BLaER1 treated with 17β-estradiol and CSF1 and Interleukin-3, amounts not matched to agents 10 nM and 100 nM (cell line): ENCODE data around the gene REV3L.

ENCODE experiments used
- H3K27ac ChIP-seq, 11 experiments: shearing (Covaris generic); formaldehyde crosslinking; 2 replicates each; pipeline ENCODE4 v1.8.1; 2022
- H3K27me3 ChIP-seq, 11 experiments: shearing (Covaris generic); formaldehyde crosslinking; 2 replicates each; pipeline ENCODE4 v1.8.1; 2022
- H3K36me3 ChIP-seq, 11 experiments: shearing (Covaris generic); formaldehyde crosslinking; 2 replicates each; pipeline ENCODE4 v1.8.1; 2022
- H3K4me1 ChIP-seq, 10 experiments: shearing (Covaris generic); formaldehyde crosslinking; 2 replicates each; pipeline ENCODE4 v1.8.1; 2022
- H3K4me2 ChIP-seq, 11 experiments: shearing (Covaris generic); formaldehyde crosslinking; 2 replicates each; pipeline ENCODE4 v1.8.1; 2022
- H3K4me3 ChIP-seq, 10 experiments: shearing (Covaris generic); formaldehyde crosslinking; 2 replicates each; pipeline ENCODE4 v1.8.1; 2022
- H3K9ac ChIP-seq, 11 experiments: shearing (Covaris generic); formaldehyde crosslinking; 2 replicates each; pipeline ENCODE4 v1.8.1; 2022
- H3K9me3 ChIP-seq, 11 experiments: shearing (Covaris generic); formaldehyde crosslinking; replicated peaks in 1 of 11; 2 replicates each; pipeline ENCODE4 v1.8.1; 2022
- H4K20me1 ChIP-seq, 11 experiments: shearing (Covaris generic); formaldehyde crosslinking; 2 replicates each; pipeline ENCODE4 v1.8.1; 2022
- Cebpa-rat ChIP-seq, 11 experiments: shearing (Covaris generic); IDR thresholded peaks; 2 replicates each; pipeline ENCODE4 v1.8.1; 2022

The REV3L gene

GRCh38 chr6:111388681-111389080, 94.3 kb downstream of the REV3L start:
- no peaks in the 10 kb centered on the region for H3K4me1 ChIP-seq
- H3K27me3 ChIP-seq, result no peaks in the 10 kb centered on the region
- no peaks in the 10 kb centered on the region for H4K20me1 ChIP-seq
- TF ChIP-seq Cebpa-rat (IDR thresholded peaks at IDR 0.05), result no peak
- H3K9me3 ChIP-seq, result peaks cover 0 to 8% (median 0%) of the 10 kb centered on the region in 11 experiments; a peak in 4 of 22 replicates
- H3K27ac ChIP-seq, result no peak overlapping the region
- no peak overlapping the region for H3K9ac ChIP-seq
- H3K4me2 ChIP-seq, result no peak overlapping the region
- peaks cover 67 to 95% (median 79%) of the 10 kb centered on the region in 11 experiments for H3K36me3 ChIP-seq
- H3K4me3 ChIP-seq, result no peak overlapping the region

- peaks cover 0 to 10% (median 0%) of the 10 kb centered on the region in 11 experiments; a peak in 4 of 22 replicates for H3K9me3 ChIP-seq
- H3K4me3 ChIP-seq, result no peak overlapping the region
- H4K20me1 ChIP-seq, result no peaks in the 10 kb centered on the region
- H3K27me3 ChIP-seq, result no peaks in the 10 kb centered on the region
- no peak overlapping the region for H3K27ac ChIP-seq
- TF ChIP-seq Cebpa-rat (IDR thresholded peaks at IDR 0.05), result no peak
- H3K4me2 ChIP-seq, result no peak overlapping the region
- H3K36me3 ChIP-seq, result peaks cover 65 to 94% (median 80%) of the 10 kb centered on the region in 11 experiments
- peaks cover 0 to 20% (median 6%) of the 10 kb centered on the region in 10 experiments; a peak in 12 of 20 replicates for H3K4me1 ChIP-seq
- H3K9ac ChIP-seq, result no peak overlapping the region
Observed at GRCh38 chr6:111382476-111383294, 100.3 kb downstream of the REV3L start.

GRCh38 chr6:111381728-111382127, 101.3 kb downstream of the REV3L start:
- H3K4me3 ChIP-seq, result no peak overlapping the region
- H3K27me3 ChIP-seq, result no peaks in the 10 kb centered on the region
- H3K4me2 ChIP-seq, result no peak overlapping the region
- H3K4me1 ChIP-seq, result peaks cover 0 to 20% (median 6%) of the 10 kb centered on the region in 10 experiments; a peak in 12 of 20 replicates
- peaks cover 0 to 10% (median 0%) of the 10 kb centered on the region in 11 experiments; a peak in 4 of 22 replicates for H3K9me3 ChIP-seq
- no peaks in the 10 kb centered on the region for H4K20me1 ChIP-seq
- peaks cover 61 to 94% (median 78%) of the 10 kb centered on the region in 11 experiments for H3K36me3 ChIP-seq
- no peak for TF ChIP-seq Cebpa-rat (IDR thresholded peaks at IDR 0.05)
- no peak overlapping the region for H3K9ac ChIP-seq
- H3K27ac ChIP-seq, result no peak overlapping the region

- no peak overlapping the region for H3K9ac ChIP-seq
- peaks cover 60 to 94% (median 78%) of the 10 kb centered on the region in 11 experiments for H3K36me3 ChIP-seq
- peaks cover 0 to 10% (median 0%) of the 10 kb centered on the region in 11 experiments; a peak in 4 of 22 replicates for H3K9me3 ChIP-seq
- H3K27me3 ChIP-seq, result no peaks in the 10 kb centered on the region
- no peak overlapping the region for H3K4me2 ChIP-seq
- peaks cover 0 to 20% (median 6%) of the 10 kb centered on the region in 10 experiments; a peak in 12 of 20 replicates for H3K4me1 ChIP-seq
- no peaks in the 10 kb centered on the region for H4K20me1 ChIP-seq
- TF ChIP-seq Cebpa-rat (IDR thresholded peaks at IDR 0.05), result no peak
- H3K4me3 ChIP-seq, result no peak overlapping the region
- no peak overlapping the region for H3K27ac ChIP-seq
Observed at GRCh38 chr6:111381123-111381522, 101.9 kb downstream of the REV3L start.

- TF ChIP-seq Cebpa-rat (IDR thresholded peaks at IDR 0.05), result no peak
- Histone ChIP-seq H3K4me2 (peak overlapping the region in 2 of 11 experiments; percentile 34 to 52; a peak in 4 of 22 replicates), H3K27ac (no peak overlapping the region), H3K4me3 (no peak overlapping the region), H3K9ac (no peak overlapping the region), H4K20me1 (no peaks in the 10 kb centered on the region), H3K36me3 (peaks cover 68 to 94% (median 83%) of the 10 kb centered on the region in 11 experiments), H3K9me3 (peaks cover 0 to 10% (median 0%) of the 10 kb centered on the region in 11 experiments; a peak in 4 of 22 replicates), H3K4me1 (peaks cover 0 to 20% (median 6%) of the 10 kb centered on the region in 10 experiments; a peak in 12 of 20 replicates), H3K27me3 (no peaks in the 10 kb centered on the region)
Observed at GRCh38 chr6:111379831-111380230, 103.2 kb downstream of the REV3L start.

- Histone ChIP-seq H3K9me3 (peaks cover 0 to 9% (median 0%) of the 10 kb centered on the region in 11 experiments; a peak in 3 of 22 replicates), H3K4me2 (peak overlapping the region in 6 of 11 experiments; percentile 21 to 52 (median 30); a peak in 10 of 22 replicates), H3K4me3 (no peak overlapping the region), H4K20me1 (no peaks in the 10 kb centered on the region), H3K9ac (no peak overlapping the region), H3K27me3 (no peaks in the 10 kb centered on the region), H3K36me3 (peaks cover 68 to 94% (median 83%) of the 10 kb centered on the region in 11 experiments), H3K4me1 (peaks cover 0 to 20% (median 6%) of the 10 kb centered on the region in 10 experiments; a peak in 12 of 20 replicates), H3K27ac (no peak overlapping the region)
- no peak for TF ChIP-seq Cebpa-rat (IDR thresholded peaks at IDR 0.05)
Observed at GRCh38 chr6:111379302-111379701, 103.7 kb downstream of the REV3L start.

GRCh38 chr6:111377558-111378120, 105.4 kb downstream of the REV3L start:
- Histone ChIP-seq H3K4me1 (peaks cover 0 to 20% (median 6%) of the 10 kb centered on the region in 10 experiments; a peak in 12 of 20 replicates), H3K36me3 (peaks cover 68 to 94% (median 83%) of the 10 kb centered on the region in 11 experiments)
- no peak for TF ChIP-seq Cebpa-rat (IDR thresholded peaks at IDR 0.05)

GRCh38 chr6:111367393-111368088, 115.5 kb downstream of the REV3L start:
- Histone ChIP-seq H3K4me2 (no peak overlapping the region), H3K27ac (no peak overlapping the region), H3K36me3 (peaks cover 30 to 77% (median 40%) of the 10 kb centered on the region in 11 experiments), H3K4me3 (no peak overlapping the region), H3K9ac (no peak overlapping the region), H4K20me1 (no peaks in the 10 kb centered on the region), H3K9me3 (no peaks in the 10 kb centered on the region), H3K27me3 (no peaks in the 10 kb centered on the region), H3K4me1 (no peaks in the 10 kb centered on the region)
- no peak for TF ChIP-seq Cebpa-rat (IDR thresholded peaks at IDR 0.05)

More at GRCh38 chr6:111377558-111378120, 105.4 kb downstream of the REV3L start:
- H3K27ac ChIP-seq, result no peak overlapping the region
- no peaks in the 10 kb centered on the region for H3K27me3 ChIP-seq
- H3K4me2 ChIP-seq, result no peak overlapping the region
- no peaks in the 10 kb centered on the region for H3K9me3 ChIP-seq
- no peak overlapping the region for H3K4me3 ChIP-seq
- no peaks in the 10 kb centered on the region for H4K20me1 ChIP-seq
- no peak overlapping the region for H3K9ac ChIP-seq

- Histone ChIP-seq H3K9ac (no peak overlapping the region), H3K4me3 (no peak overlapping the region), H3K9me3 (no peaks in the 10 kb centered on the region), H3K4me1 (no peaks in the 10 kb centered on the region), H3K36me3 (peaks cover 19 to 72% (median 32%) of the 10 kb centered on the region in 11 experiments), H4K20me1 (no peaks in the 10 kb centered on the region), H3K4me2 (no peak overlapping the region), H3K27ac (no peak overlapping the region), H3K27me3 (no peaks in the 10 kb centered on the region)
- no peak for TF ChIP-seq Cebpa-rat (IDR thresholded peaks at IDR 0.05)
Observed at GRCh38 chr6:111361648-111362047, 121.4 kb downstream of the REV3L start.
